GM18520 (cell line): ENCODE measurements around the gene EPHA10.
"Not testable (repeated sequence)": the region's sequence is repeated elsewhere in the genome, so short reads cannot be mapped to it uniquely, and the experiment has no call there.

ENCODE experiments used
- ATAC-seq: cut with Tn5 transposase; IDR thresholded peaks from one replicate; pipeline ENCODE4 v1.9.1; 2021; ENCODE audit not compliant: unreplicated experiment

Gene EPHA10

GRCh38 chr1:37771440-37771839, 6.5 kb upstream of the EPHA10 start:
- ATAC-seq = not testable (repeated sequence)

GRCh38 chr1:37767488-37767887, 2.6 kb upstream of the EPHA10 start:
- ATAC-seq = no peak

GRCh38 chr1:37765916-37766664, 1.2 kb upstream of the EPHA10 start:
- no peak for ATAC-seq

- ATAC-seq = no peak
Observed at GRCh38 chr1:37764414-37764825, 500 bp downstream of the EPHA10 start.

GRCh38 chr1:37763791-37764413, 1.0 kb downstream of the EPHA10 start:
- ATAC-seq = no peak

- no peak for ATAC-seq
Observed at GRCh38 chr1:37762516-37762915, 2.4 kb downstream of the EPHA10 start.

GRCh38 chr1:37761416-37762095, 3.4 kb downstream of the EPHA10 start:
- no peak for ATAC-seq

GRCh38 chr1:37759451-37759850, 5.5 kb downstream of the EPHA10 start:
- ATAC-seq = no peak

- no peak for ATAC-seq
Observed at GRCh38 chr1:37755951-37756560, 8.9 kb downstream of the EPHA10 start.

- ATAC-seq = no peak
Observed at GRCh38 chr1:37755290-37755689, 9.6 kb downstream of the EPHA10 start.

- ATAC-seq = no peak
Observed at GRCh38 chr1:37753473-37754321, 11.2 kb downstream of the EPHA10 start.

- ATAC-seq = no peak
Observed at GRCh38 chr1:37752583-37753471, 12.1 kb downstream of the EPHA10 start.

- no peak for ATAC-seq
Observed at GRCh38 chr1:37752213-37752582, 12.7 kb downstream of the EPHA10 start.

GRCh38 chr1:37748565-37748964, 16.4 kb downstream of the EPHA10 start:
- ATAC-seq = no peak

- ATAC-seq = no peak
Observed at GRCh38 chr1:37746806-37747205, 18.1 kb downstream of the EPHA10 start.

GRCh38 chr1:37741662-37742061, 23.3 kb downstream of the EPHA10 start:
- no peak for ATAC-seq

GRCh38 chr1:37741130-37741529, 23.8 kb downstream of the EPHA10 start:
- no peak for ATAC-seq

GRCh38 chr1:37739222-37739621, 25.7 kb downstream of the EPHA10 start:
- no peak for ATAC-seq

- ATAC-seq = not testable (repeated sequence)
Observed at GRCh38 chr1:37738619-37739018, 26.3 kb downstream of the EPHA10 start.

GRCh38 chr1:37737975-37738374, 26.9 kb downstream of the EPHA10 start:
- not testable (repeated sequence) for ATAC-seq
